NCI-H460 (cell line): ENCODE data around the gene OGT. TPM values are rescaled to one million over a fixed set of nuclear protein-coding genes. Genes with fewer than 3 reads are reported as not detected.
"Not testable (repeated sequence)": the region's sequence is repeated elsewhere in the genome, so short reads cannot be mapped to it uniquely, and the experiment has no call there.

Experiments
- DNase-seq: peaks from one replicate; pipeline ENCODE4 v3.0.0-alpha.2; 2016; ENCODE audit warnings: low read depth; ENCODE audit errors: extremely low read depth
- total RNA-seq: library from RNA; depleted of rRNA; stranded (reverse); fragments of >200 nt; shearing (Covaris generic); gene quantifications from 2 replicates; pipeline ENCODE4 v1.2.3, GENCODE V29; 2014

The OGT gene
- total RNA-seq, 1 experiment from 2014 or later = 379 TPM

DNA sequence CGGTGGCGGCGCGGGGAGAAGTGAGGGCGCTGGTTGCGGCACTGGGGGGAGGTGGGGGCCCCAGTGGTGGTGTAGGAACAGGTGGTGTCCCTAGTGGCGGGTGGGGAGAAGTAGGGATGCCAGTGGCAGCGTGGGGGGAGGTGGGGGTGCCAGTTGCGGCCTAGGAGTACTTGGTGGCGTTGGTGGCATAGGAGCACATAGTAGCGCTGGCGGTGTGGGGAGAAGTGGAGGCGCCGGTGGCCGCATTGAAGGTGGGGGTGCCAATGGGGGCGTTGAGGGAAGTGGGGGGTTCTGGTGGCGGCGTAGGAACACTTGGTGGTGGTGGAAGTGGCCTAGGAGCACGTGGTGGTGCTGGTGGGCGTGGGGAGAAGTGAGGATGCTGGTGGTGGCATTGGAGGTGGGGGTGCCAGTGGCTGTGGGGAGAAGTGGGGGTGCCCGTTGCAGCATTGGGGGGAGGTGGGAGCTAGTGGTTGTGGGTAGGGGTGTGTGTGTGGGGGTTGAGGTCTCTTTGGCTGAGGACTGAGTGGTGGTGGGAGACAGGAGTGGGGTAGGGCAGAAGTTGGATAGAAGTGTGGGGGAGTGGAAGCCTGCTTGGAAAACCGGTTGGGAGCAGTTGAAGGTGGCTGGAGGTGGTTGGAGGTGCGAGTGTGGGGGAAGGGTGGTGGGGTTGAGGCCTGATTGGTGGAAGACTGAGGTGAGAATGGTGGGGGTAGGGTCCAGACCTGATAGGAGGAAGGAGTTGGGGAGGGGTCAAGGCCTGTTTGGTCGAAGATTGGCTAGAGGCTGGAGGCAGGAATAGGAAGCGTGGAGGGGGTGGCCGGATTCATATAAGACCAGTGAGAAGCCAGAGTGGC is 46.5 kb downstream of the OGT start:
- DNase-seq = no peak

DNA sequence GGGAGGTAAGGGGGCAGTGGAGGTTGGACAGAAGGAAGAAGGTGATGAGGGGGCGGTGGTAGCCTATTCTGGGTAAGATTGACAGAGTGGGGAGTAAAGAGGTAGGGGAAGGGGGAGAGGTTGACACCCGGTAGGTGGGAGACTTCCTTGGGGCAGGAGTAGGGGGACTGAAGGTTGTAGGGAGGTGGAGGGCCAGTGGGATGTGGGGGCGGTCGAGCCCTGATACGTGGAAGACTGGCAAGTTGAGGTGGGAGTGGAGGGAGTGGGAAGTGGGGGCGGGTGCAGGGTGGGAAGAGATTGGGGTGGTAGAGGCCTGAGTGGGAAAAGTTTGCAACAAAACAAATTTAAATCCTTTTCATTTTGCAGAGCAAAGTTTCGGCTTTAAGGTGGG is 47.1 kb downstream of the OGT start:
- no peak for DNase-seq

DNA sequence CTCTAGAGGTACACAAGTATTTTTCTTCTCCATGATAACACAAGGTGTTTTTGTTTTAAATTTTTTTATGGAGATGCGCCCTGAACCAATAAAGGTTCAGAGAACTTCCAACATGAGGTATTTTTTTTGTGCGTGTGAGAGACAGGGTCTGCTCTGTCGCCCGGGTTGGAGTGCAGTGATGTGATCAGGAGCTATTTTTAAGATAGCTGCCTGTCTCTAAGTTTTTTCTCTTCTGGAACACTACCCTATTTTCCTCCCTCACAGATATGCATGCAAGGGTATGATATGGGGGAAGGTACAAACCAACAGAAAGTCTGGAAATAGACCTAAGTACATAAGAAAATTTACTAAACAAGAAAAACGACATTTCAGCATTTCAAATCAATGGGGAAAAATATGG is 48.3 kb downstream of the OGT start:
- no peak for DNase-seq

DNA sequence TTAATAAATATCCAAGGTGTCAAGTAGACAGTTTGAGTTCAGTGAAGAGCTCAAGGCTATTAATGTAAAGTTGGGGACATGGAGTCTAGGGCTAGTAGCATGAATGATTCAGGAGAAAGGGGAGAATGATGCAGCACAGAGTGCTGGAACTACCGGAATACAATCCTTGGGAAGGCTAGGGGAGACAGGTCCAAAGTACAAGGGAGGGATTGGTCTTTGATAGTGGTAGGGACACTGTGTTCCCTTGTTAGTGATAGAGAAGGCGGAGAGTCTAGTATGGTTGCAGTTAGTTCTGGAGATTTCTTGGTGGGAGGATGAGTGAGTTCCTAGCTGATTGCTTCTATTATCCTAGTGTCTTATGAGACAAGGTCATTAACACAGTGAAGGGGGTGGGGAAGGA is 54.0 kb downstream of the OGT start:
- no peak for DNase-seq

DNA sequence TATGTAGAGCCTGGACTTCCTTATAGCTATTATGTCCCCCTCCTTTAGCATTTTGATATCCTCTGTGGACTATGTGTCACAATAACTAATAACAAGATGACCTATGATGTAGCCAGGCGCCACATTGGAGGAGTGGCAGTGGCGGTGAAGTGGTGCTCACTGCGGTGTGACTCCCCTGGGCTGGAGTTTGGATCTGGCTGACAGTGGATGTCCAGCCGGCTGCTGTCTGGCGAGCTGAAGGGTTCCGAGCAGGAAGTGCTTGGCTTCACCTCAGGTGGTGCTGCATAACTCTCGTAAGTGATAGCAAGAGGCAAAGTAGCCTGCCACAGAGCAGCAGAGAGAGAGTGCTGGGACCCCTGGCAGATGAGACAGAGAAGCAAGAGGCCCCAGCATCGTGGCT is 60.3 kb downstream of the OGT start:
- DNase-seq = not testable (repeated sequence)

DNA sequence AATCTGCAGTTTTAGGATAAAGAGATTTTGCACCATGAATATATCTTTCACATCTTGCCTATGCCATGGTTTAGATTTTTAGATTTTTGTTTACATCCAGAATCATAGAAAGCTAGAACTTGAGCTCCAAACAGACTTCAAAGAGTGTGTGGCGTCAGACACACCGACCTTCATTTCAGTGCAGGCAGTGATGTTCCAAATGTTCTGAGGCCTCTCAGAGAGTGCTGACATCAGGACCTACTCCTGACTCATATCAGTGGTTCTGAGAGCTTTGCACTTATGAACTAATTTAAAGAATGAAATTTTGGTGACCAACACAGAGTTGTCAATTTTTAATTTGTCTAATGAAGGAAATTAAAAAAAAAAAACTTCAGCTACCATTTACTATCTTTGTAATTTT is 67.1 kb downstream of the OGT start:
- no peak for DNase-seq

DNA sequence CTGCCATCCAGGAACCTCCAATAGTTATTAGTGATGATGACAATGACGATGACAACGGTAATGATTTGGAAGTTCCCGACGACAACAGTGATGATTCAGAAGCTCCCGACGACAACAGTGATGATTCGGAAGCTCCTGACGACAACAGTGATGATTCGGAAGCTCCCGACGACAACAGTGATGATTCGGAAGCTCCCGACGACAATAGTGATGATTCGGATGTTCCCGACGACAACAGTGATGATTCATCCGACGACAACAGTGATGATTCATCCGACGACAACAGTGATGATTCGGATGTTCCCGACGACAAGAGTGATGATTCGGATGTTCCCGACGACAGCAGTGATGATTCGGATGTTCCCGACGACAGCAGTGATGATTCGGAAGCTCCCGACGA is 70.7 kb downstream of the OGT start:
- no peak for DNase-seq

DNA sequence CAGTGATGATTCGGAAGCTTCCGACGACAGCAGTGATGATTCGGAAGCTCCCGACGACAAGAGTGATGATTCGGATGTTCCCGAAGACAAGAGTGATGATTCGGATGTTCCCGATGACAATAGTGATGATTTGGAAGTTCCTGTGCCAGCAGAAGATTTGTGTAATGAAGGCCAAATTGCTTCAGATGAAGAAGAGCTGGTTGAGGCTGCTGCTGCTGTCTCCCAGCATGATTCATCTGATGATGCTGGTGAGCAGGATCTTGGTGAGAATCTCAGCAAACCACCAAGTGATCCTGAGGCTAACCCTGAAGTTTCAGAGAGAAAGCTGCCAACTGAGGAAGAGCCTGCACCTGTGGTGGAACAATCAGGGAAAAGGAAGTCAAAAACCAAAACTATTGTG is 71.2 kb downstream of the OGT start:
- DNase-seq = no peak

DNA sequence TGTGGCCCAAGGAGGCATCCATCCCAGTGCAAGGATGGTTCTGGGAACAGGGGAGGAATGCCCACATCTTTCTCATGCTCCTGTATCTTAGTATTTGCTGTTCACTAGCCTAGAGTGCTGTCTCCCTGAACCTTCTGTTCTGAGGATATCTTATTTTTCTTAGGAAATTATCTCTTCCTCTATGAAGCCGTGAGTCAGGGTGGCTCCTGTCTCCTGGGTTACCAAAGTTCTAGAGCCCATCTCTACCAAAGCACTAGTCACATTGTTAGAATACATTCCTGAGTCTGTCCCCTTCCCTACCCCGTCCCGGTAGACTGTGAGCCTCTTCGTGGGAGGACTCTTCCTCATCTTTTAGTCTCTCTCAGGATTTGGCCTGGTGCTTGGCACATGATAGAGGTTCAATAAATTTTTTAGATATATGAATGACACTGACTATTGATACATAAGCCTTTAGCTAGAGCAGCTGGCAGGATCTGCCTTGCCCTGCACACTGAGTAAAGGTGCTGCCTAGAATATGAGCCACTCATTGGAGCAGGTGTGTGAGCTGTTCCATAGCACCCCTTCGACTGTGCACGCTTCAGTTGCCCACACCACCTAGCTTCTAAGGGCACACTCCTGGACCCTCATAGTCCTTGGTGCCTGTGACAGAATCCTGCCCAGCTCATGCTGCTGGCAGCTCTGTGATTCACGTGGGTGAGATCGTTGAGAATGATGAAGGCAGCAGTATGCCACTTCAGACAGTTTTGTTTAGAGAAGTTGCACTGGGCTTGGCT is 72.1 kb downstream of the OGT start:
- DNase-seq = no peak

DNA sequence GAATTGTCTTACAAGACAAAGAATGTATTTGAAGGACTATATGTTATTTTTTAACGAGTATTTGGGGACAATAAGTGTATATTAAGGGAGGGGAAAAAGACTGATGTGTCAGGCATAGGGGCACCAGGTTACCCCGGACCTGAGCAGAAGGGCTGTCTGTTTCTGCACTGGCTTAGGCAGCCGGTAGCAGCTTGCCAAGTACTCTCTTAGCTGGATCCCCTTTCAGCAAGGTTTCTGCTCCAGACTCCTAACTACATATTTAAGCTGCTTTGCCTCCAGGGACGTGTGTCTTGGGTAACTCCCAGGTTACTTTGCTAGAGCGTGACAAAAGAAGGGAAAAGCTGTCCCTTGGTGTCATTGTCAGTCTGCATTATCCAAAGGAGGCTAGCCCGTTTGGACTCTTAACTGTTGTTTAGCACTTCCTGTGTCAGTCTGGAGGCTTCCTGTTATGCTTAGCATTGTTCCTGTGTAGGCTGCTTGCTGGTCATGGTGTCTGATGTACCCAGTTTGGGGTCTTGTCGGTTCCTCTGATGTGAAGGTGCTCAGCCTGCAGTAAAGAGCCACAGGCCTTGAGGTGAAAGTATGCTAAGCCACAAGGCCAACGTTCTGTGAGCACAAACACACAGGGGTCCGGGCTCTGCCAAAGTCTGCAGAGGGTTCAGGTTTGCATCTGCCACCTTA is 73.8 kb downstream of the OGT start:
- DNase-seq = no peak

DNA sequence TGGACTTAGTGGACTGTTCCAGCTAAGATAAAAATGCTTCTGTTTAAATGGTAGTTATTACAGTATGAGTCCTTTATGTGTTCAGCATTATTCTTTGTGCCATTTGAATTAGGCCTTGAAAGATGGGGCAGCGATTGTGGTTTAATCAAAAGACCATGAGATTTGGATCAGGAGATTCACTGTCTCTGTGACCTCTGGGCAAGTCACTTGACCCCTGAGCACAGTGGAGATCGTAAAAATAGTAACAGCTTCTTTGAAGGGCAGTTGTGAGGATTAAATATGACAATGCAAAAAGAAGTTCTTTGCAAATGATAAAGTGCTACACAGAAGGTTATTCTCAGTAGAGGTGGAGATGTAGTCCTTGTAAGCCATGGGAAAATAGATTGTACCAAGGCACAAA is 74.6 kb downstream of the OGT start:
- DNase-seq = no peak

DNA sequence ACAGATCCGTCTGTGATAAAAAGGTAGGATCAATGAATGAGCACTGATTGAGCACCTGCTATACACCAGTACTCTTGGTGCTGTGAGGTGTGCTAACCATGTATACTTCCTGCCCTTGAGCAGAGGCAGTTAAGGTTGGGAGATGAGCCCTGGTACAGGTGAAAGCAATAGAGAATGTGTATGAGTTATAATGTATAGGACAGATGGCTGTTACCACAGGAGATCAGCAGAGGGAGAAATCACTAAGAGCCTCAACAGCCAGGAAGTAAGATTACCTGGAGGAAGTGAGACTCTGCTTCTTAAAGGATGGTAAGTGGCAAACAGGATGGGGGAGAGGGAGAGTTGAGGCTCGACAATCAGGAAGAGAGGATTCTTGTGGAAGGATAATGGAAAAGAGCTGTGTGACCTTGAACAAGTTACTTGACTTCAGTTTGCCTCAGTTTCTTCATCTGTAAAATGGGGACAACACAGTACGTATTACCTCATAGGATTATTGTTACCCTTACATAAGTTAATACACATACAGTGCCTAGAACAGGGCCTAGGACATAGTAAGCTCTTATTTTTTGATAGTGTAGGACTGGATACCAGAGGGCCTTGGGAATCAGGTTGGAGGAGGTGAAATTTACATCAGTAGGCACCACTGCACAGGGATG is 76.3 kb downstream of the OGT start:
- DNase-seq = no peak

DNA sequence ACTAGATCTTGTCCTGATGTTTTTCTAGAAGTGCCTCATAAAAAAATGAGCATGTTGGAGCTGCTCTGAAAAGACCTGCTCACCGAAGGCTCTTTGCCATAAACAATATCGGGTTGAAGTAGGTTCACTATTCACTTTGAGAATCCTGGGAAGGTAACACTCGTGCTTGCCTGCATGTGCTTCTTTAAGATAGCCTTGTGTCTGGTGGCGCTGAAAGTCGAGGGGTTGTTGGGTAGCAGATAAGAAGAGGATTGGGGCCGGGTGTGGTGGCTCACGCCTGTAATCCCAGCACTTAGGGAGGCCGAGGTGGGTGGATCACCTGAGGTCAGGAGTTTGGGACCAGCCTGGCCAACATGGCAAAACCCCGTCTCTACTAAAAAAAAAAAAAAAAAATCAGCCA is 78.8 kb downstream of the OGT start:
- not testable (repeated sequence) for DNase-seq

DNA sequence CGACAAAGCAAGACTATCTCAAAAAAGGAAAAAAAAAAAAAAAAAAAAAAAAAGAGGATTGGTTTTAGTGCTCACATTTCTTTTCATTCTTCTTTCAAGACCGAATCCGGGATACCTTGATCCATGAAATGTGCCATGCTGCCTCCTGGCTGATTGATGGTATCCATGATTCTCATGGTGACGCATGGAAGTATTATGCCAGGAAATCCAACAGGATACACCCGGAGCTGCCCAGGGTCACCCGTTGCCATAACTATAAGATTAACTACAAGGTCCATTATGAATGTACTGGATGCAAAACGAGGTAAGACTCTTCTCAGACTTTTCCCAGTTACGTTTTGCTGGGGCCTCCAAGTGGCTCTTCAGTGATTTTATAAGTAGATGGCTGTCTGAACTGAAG is 79.4 kb downstream of the OGT start:
- DNase-seq = no peak

DNA sequence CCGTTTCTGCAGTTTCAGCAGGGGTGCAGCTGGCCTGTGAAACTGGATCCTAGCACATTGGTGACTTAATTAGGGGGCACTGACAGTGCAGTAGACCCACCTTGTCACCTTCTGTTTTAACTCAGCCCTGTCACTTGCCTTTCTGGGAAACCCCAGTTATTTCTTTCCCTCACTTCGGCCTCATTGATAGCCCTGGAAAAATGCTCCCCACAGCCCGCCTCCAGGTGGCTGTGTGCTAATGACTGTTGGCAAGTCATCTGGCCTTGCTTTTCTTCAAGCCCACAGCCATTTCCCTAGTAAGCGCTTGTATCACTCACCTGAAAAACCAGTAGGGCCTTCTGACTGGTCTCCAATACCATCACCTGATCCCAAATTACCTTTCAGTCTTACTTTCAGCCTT is 82.2 kb downstream of the OGT start:
- no peak for DNase-seq

DNA sequence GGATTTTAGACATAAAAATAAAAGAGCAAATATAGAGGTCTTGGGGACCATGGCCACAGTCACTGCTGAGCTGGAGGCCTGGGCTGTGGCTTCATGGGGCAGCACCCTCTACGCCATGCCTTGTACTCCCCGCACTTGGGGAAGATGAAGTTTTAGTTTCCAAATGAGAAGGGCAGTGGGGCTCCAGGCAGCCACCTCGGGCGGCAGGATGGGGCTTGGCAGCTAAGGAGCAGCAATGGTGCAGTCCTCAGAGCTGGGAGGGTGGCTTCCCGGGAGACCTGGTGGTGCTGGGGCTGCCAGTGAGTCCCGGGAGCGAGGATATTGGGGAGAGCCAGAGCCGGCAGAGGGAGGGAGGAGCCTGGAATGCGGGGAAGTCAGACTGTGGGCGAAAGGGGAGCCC is 83.0 kb downstream of the OGT start:
- no peak for DNase-seq

DNA sequence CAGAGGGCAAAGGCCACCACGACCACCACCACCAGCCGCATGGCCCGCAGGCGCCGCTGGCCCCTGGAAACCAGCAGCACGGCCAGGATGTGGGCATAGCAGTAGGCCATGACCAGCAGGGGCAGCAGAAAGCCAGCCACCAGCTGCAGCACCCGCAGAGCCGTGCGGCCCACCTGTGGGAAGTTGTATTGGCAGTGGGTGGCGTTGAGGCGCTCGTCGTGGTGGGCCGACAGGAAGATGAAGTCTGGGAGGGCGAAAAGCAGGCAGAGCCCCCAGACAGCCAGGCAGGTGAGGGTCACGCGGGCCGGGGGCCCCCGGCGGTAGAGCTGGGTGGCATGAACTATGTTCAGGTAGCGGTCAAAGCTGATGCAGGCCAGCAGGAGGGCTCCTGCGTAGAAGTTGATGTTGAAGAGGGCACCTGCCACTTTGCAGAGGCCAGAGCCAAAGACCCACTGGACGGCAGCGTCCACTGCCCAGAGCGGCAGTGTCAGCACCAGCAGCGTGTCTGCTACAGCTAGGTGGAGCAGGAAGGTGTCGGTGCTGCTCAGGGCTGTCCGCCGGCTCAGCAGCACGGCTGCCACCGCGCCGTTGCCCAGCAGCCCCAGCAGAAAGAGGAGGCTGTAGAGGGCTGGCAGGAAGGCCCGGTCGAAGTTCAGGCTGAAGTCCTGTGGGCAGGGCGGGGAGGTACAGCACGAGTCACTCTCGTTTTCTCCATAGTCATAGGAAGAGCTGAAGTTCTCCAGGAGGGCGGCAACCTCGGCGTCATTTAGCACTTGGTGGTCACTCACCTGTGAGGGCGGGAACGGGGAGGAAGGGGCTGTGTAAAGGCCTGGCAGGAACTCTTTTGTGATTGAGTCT is 84.0 kb downstream of the OGT start:
- DNase-seq = no peak

DNA sequence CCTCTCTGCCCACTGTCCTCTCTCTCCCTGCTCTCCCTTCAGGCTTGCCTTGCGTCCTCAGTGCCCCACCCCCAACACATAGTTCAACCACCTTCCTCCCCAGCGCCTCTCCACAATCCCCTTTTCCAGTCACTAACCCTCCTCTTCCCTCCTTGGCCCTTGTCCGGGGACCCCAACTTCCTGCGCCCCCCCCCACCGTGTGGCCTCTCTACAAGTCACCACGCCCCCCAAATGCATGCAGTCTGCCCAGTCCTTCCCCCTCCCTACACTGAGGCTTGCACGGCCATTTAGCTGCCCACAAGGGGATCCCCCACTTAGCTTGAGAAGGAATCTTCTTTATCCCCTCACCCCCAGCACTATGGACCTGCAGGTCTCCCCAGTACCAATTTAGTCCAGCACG is 84.8 kb downstream of the OGT start:
- DNase-seq = no peak

DNA sequence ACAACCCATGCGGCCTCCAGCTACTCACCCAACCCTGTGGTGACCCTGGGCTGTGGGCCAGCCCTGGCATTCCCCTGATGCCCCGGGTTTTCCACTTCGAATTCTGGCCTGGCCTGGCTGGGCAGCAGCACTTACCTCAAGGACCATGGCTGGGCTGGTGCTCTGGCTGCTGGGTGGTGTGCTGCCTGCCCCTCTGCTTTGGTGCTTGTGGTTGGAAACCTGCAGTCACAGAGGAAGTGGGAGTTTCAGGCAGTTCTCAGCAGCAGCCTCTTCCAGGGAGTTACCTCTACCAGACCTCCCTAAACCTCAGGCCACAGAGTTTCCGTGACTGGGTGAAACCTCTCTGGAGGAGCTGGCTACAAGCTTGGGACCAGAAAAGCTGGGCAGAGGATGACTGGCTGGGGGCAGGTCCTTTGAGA is 85.4 kb downstream of the OGT start, which contains the start of gene CXCR3:
TSS of gene CXCR3 (minus strand) at position 209 of the 419 bp plus-strand sequence. CDS start at position 147, 62 bp downstream.
- DNase-seq = no peak

DNA sequence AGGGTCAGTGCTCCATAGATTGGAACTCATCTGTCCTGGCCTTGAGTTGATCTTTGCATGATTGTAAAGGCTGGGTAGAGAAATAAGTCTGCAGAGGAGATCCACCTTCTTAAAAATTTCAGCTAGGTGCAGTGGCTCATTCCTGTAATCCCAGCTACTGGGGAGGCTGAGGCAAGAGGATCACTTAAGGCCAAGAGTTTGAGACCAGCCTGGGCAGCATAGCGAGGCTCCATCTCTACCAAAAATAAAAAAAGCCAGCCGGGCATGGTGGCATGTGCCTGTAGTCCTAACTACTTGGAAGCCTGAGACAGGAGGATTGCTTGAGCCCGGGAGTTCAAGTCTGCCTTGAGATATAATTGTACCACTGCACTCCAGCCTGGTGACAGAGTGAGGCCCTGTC is 85.9 kb downstream of the OGT start:
- DNase-seq = no peak
